ENCODE measurements around the gene KDM1A. TPM values are rescaled to one million over a fixed set of nuclear protein-coding genes. Genes with fewer than 3 reads are reported as not detected.

The KDM1A gene
- total RNA-seq, 1 experiment from 2014 or later = 162 TPM

GRCh38 chr1:23062271-23062670 is 43.0 kb downstream of the KDM1A start (continued):
- TF ChIP-seq POLR2AphosphoS5 (IDR thresholded peaks at IDR 0.05; ENCODE audit: low read depth, low read length) (no peak), CBX3 (IDR thresholded peaks at IDR 0.05; ENCODE audit: low read depth) (no peak), YY1 (IDR thresholded peaks at IDR 0.05; ENCODE audit: extremely low read depth, insufficient replicate concordance, low read depth, low read length) (no peak), ELF1 (IDR thresholded peaks at IDR 0.05; ENCODE audit: borderline replicate concordance, low read depth) (no peak), SRF (IDR thresholded peaks at IDR 0.05; ENCODE audit: low read depth) (no peak), RAD21 (IDR thresholded peaks at IDR 0.05; ENCODE audit: low read depth) (no peak)

GRCh38 chr1:23065385-23065784 is 46.1 kb downstream of the KDM1A start:
- H3K4me3 ChIP-seq (replicated peaks in 1 of 2; ENCODE audit: low read depth in 1 of 2, low read length in 2 of 2) = no peak overlapping the region
- ChIA-PET POLR2A (no interaction called here), CTCF (no interaction called here), RAD21 (ENCODE audit: low non-redundant PET in 1 of 2, low total read pairs in 2 of 2, uncharacterized antibody in 2 of 2, unreplicated experiment in 2 of 2) (no interaction called here)
- H4K20me1 ChIP-seq (ENCODE audit: insufficient read depth) = peaks cover 5% of the 10 kb centered on the region; the same call in 1 of the 2 replicates
- no peaks in the 10 kb centered on the region for H3K27me3 ChIP-seq (ENCODE audit: insufficient read depth, low read length)
- no TSS peak for BruUV-seq (replicated peaks)
- H3K4me2 ChIP-seq (ENCODE audit: low read length) = no peak overlapping the region
- no peaks in the 10 kb centered on the region for H3K9me2 ChIP-seq (ENCODE audit: insufficient read depth)
- no peaks in the 10 kb centered on the region for H3K4me1 ChIP-seq (ENCODE audit: control insufficient read depth in 1 of 2, insufficient read depth in 2 of 2, low read length in 2 of 2)
- ATAC-seq (no peak), DNase-seq (ENCODE audit: low read depth, low spot score) (no peak)
- H2AFZ ChIP-seq (ENCODE audit: low read depth, low read length, poor library complexity, severe bottlenecking) = no peak overlapping the region
- H3K9me3 ChIP-seq (ENCODE audit: control insufficient read depth in 1 of 2, insufficient read depth in 1 of 2, low read depth in 1 of 2, low read length in 2 of 2) = no peaks in the 10 kb centered on the region
- H3K27ac ChIP-seq (ENCODE audit: low read depth, low read length) = no peak overlapping the region
- H3K36me3 ChIP-seq (ENCODE audit: control insufficient read depth in 1 of 2, insufficient read depth in 2 of 2, low read length in 2 of 2) = peaks cover 28 to 38% of the 10 kb centered on the region in 2 experiments
- TF ChIP-seq RAD21 (IDR thresholded peaks at IDR 0.05; ENCODE audit: low read depth) = no peak
- H3K9ac ChIP-seq (ENCODE audit: low read length) = no peak overlapping the region
- intact Hi-C loops (cut with micrococcal nuclease) = no loop called here
- H3K79me2 ChIP-seq (ENCODE audit: insufficient read depth, low read length) = peaks cover 32% of the 10 kb centered on the region

DNA sequence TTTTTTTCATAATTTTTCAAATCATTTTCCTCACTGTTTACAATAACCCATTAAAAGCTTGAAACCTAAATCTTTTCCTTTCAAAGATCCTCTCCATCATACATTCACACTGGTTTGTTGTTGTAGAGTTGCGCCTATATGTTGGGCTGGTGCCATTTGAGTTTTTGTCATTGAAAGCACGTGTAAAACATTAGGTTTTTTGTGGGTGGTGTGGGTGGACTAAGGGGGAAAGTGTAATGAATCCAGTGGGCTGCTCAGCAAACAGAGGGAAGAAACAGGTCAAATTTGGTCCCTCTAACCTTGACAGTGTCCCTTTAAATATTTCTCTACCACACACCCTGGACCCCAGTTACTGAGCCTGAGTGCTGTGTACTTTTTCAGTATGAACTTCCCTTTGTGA is 46.8 kb downstream of the KDM1A start:
- no TSS peak for BruUV-seq (replicated peaks)
- Histone ChIP-seq H3K4me2 (ENCODE audit: low read length) (no peak overlapping the region), H3K79me2 (ENCODE audit: insufficient read depth, low read length) (peaks cover 32% of the 10 kb centered on the region), H3K9ac (ENCODE audit: low read length) (no peak overlapping the region), H3K27ac (ENCODE audit: low read depth, low read length) (no peak overlapping the region), H3K9me3 (ENCODE audit: control insufficient read depth in 1 of 2, insufficient read depth in 1 of 2, low read depth in 1 of 2, low read length in 2 of 2) (no peaks in the 10 kb centered on the region), H3K9me2 (ENCODE audit: insufficient read depth) (no peaks in the 10 kb centered on the region), H3K4me1 (ENCODE audit: control insufficient read depth in 1 of 2, insufficient read depth in 2 of 2, low read length in 2 of 2) (no peaks in the 10 kb centered on the region), H3K36me3 (ENCODE audit: control insufficient read depth in 1 of 2, insufficient read depth in 2 of 2, low read length in 2 of 2) (peaks cover 26 to 40% of the 10 kb centered on the region in 2 experiments), H3K27me3 (ENCODE audit: insufficient read depth, low read length) (no peaks in the 10 kb centered on the region), H3K4me3 (replicated peaks in 1 of 2; ENCODE audit: low read depth in 1 of 2, low read length in 2 of 2) (no peak overlapping the region), H4K20me1 (ENCODE audit: insufficient read depth) (peaks cover 5% of the 10 kb centered on the region; the same call in 1 of the 2 replicates), H2AFZ (ENCODE audit: low read depth, low read length, poor library complexity, severe bottlenecking) (no peak overlapping the region)
- RAD21 ChIA-PET (ENCODE audit: low non-redundant PET in 1 of 2, low total read pairs in 2 of 2, uncharacterized antibody in 2 of 2, unreplicated experiment in 2 of 2) = no interaction called here
- CTCF ChIA-PET = no interaction called here
- ATAC-seq (no peak), DNase-seq (ENCODE audit: low read depth, low spot score) (no peak)
- TF ChIP-seq, protein P1, sequence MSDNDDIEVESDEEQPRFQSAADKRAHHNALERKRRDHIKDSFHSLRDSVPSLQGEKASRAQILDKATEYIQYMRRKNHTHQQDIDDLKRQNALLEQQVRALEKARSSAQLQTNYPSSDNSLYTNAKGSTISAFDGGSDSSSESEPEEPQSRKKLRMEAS (IDR thresholded peaks at IDR 0.05) = no peak
- POLR2A ChIA-PET = no interaction called here
- intact Hi-C loops (cut with micrococcal nuclease) = no loop called here
